GM13976 (cell line): Measurements from ENCODE around the gene ADAMTS6.

Source experiments
- DNase-seq: peaks from one replicate; pipeline ENCODE4 v3.0.0; 2012; ENCODE audit warnings: low spot score
- CTCF ChIP-seq: IDR thresholded peaks from 2 replicates; pipeline ENCODE4 v1.5.1; 2012; ENCODE audit warnings: borderline replicate concordance, mild to moderate bottlenecking; ENCODE audit not compliant: insufficient read depth; ENCODE audit errors: extremely low read depth, missing control alignments, control extremely low read depth
- in situ Hi-C: fragments of 300-500 bp; cut with MboI; formaldehyde crosslinking; loops from one replicate; pipeline ENCODE4 v1.12.0; 2022; ENCODE audit warnings: low sequenced_read_pairs, mixed read lengths, inconsistent platforms; ENCODE audit not compliant: unreplicated experiment

Gene ADAMTS6

GRCh38 chr5:65485405-65485804, 3.7 kb upstream of the ADAMTS6 start:
- TF ChIP-seq CTCF: no peak
- no peak for DNase-seq
- in situ Hi-C loops: loop anchor here (10.0 to 25.0 kb wide), 2 partner anchors 531 to 848 kb away; no protein-coding TSS in a partner anchor

GRCh38 chr5:65483546-65484346, 2.0 kb upstream of the ADAMTS6 start:
- in situ Hi-C loops: loop anchor here (5.0 to 25.0 kb wide), 3 partner anchors 529 to 846 kb away; no protein-coding TSS in a partner anchor
- TF ChIP-seq CTCF: peak; percentile 17
- peak; percentile 47 for DNase-seq

DNA sequence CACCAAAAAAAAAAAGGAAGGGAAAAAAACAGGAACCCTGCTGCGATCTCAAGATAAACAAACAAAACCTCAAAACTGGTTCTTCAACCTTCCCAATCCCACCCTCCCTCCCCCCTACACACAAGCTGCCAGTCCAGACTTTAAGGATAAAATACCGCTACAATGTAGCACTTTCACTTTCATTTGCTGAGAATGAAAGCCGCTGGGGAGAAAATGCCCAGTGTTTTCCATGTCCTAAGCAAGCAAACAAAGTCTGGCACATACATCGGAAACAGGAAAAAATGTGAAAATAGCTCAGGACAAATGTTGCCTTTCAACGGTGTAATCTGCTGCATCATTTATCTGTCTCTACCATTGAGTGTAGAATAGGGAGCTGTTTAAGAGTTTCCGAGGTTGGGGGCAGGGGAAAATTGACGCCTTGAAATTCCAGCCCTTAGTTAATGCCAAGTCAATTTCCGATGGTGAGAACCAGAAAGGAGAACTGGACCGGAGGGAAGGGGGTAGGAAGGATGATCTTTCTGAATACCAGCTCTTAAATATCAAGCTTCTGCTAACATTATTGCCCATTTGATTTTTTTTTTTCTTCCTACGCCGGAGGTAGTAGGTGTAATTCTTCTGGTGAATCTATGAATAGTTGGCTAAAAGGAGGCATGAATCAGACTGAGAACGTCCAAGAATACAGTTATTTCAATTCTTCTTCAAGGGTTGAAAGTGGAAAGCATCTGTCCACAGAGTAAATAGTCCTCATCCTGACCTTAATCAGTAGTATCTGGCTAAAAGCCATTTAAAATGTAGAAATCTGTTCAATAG, 1.2 kb upstream of the ADAMTS6 start:
- no peak for TF ChIP-seq CTCF
- in situ Hi-C loops: loop anchor here (5.0 to 25.0 kb wide), 3 partner anchors 528 to 846 kb away; no protein-coding TSS in a partner anchor
- no peak for DNase-seq

- no peak for DNase-seq
- TF ChIP-seq CTCF: no peak
- in situ Hi-C loops: loop anchor here (5.0 to 25.0 kb wide), 3 partner anchors 528 to 845 kb away; no protein-coding TSS in a partner anchor
Observed at GRCh38 chr5:65482296-65482735, 596 bp upstream of the ADAMTS6 start.

- TF ChIP-seq CTCF: no peak
- in situ Hi-C loops: loop anchor here (5.0 to 25.0 kb wide), 3 partner anchors 526 to 844 kb away; no protein-coding TSS in a partner anchor
- no peak for DNase-seq
Observed at GRCh38 chr5:65481171-65481581, 544 bp downstream of the ADAMTS6 start.

- in situ Hi-C loops: loop anchor here (5.0 to 25.0 kb wide), 3 partner anchors 526 to 843 kb away; no protein-coding TSS in a partner anchor
- no peak for DNase-seq
- TF ChIP-seq CTCF: no peak
Observed at GRCh38 chr5:65480306-65480865, 1.3 kb downstream of the ADAMTS6 start.
